Measurements from ENCODE around the gene WFDC12. TPM values are rescaled to one million over a fixed set of nuclear protein-coding genes. Genes with fewer than 3 reads are reported as not detected.

The WFDC12 gene
- total RNA-seq, 2 donors from 2014 or later: not detected

- Mint-ChIP-seq H3K36me3 (ENCODE audit: low read depth) (peaks cover 34% of the 10 kb centered on the region), H3K27me3 (no peaks in the 10 kb centered on the region), H3K27ac (peak overlapping the region; percentile 70), H3K4me1 (no peaks in the 10 kb centered on the region), H3K4me3 (no peak overlapping the region), H3K9me3 (no peaks in the 10 kb centered on the region)
- no peak for ATAC-seq (replicated peaks)
These were observed 33.8 kb downstream of the WFDC12 start for GRCh38 chr20:45090481-45090880.

GRCh38 chr20:45088247-45088646 lies 36.0 kb downstream of the WFDC12 start:
- Mint-ChIP-seq H3K4me1 (no peaks in the 10 kb centered on the region), H3K27ac (peak overlapping the region; percentile 65), H3K9me3 (no peaks in the 10 kb centered on the region), H3K36me3 (ENCODE audit: low read depth) (peaks cover 52% of the 10 kb centered on the region), H3K27me3 (no peaks in the 10 kb centered on the region), H3K4me3 (no peak overlapping the region)
- ATAC-seq (replicated peaks): no peak

- Mint-ChIP-seq H3K36me3 (ENCODE audit: low read depth) (peaks cover 57% of the 10 kb centered on the region), H3K4me3 (no peak overlapping the region), H3K9me3 (no peaks in the 10 kb centered on the region), H3K4me1 (no peaks in the 10 kb centered on the region), H3K27me3 (no peaks in the 10 kb centered on the region), H3K27ac (peak overlapping the region; percentile 65)
- ATAC-seq (replicated peaks): no peak
These were observed 36.5 kb downstream of the WFDC12 start for GRCh38 chr20:45087814-45088213.

- Mint-ChIP-seq H3K27ac (peak overlapping the region; percentile 65), H3K36me3 (ENCODE audit: low read depth) (peaks cover 62% of the 10 kb centered on the region), H3K27me3 (no peaks in the 10 kb centered on the region), H3K4me3 (no peak overlapping the region), H3K4me1 (no peaks in the 10 kb centered on the region), H3K9me3 (no peaks in the 10 kb centered on the region)
- ATAC-seq (replicated peaks): no peak
These were observed 37.0 kb downstream of the WFDC12 start for GRCh38 chr20:45087097-45087790.

- ATAC-seq (replicated peaks): no peak
- no peaks in the 10 kb centered on the region for H3K27me3 Mint-ChIP-seq
- peaks cover 71% of the 10 kb centered on the region for H3K36me3 Mint-ChIP-seq (ENCODE audit: low read depth)
- peaks cover 4% of the 10 kb centered on the region for H3K9me3 Mint-ChIP-seq
- peak overlapping the region; percentile 40 for H3K27ac Mint-ChIP-seq
- no peaks in the 10 kb centered on the region for H3K4me1 Mint-ChIP-seq
- H3K4me3 Mint-ChIP-seq: no peak overlapping the region
These were observed 38.4 kb downstream of the WFDC12 start for GRCh38 chr20:45085867-45086266.

GRCh38 chr20:45085289-45085688 lies 39.0 kb downstream of the WFDC12 start:
- Mint-ChIP-seq H3K4me1 (no peaks in the 10 kb centered on the region), H3K9me3 (peaks cover 4% of the 10 kb centered on the region), H3K27me3 (no peaks in the 10 kb centered on the region), H3K36me3 (ENCODE audit: low read depth) (peaks cover 75% of the 10 kb centered on the region), H3K27ac (peak overlapping the region; percentile 40), H3K4me3 (no peak overlapping the region)
- ATAC-seq (replicated peaks): no peak

- no peaks in the 10 kb centered on the region for H3K4me1 Mint-ChIP-seq
- no peak overlapping the region for H3K4me3 Mint-ChIP-seq
- H3K27me3 Mint-ChIP-seq: no peaks in the 10 kb centered on the region
- H3K9me3 Mint-ChIP-seq: peaks cover 4% of the 10 kb centered on the region
- peaks cover 96% of the 10 kb centered on the region for H3K36me3 Mint-ChIP-seq (ENCODE audit: low read depth)
- H3K27ac Mint-ChIP-seq: peak overlapping the region; percentile 16
- ATAC-seq (replicated peaks): no peak
These were observed 41.1 kb downstream of the WFDC12 start for GRCh38 chr20:45083127-45083526.

- Mint-ChIP-seq H3K4me1 (no peaks in the 10 kb centered on the region), H3K4me3 (no peak overlapping the region), H3K36me3 (ENCODE audit: low read depth) (peaks cover 96% of the 10 kb centered on the region), H3K27me3 (no peaks in the 10 kb centered on the region), H3K27ac (peak overlapping the region; percentile 16), H3K9me3 (peaks cover 4% of the 10 kb centered on the region)
- no peak for ATAC-seq (replicated peaks)
These were observed 41.8 kb downstream of the WFDC12 start for GRCh38 chr20:45082468-45082867.

- Mint-ChIP-seq H3K4me1 (peaks cover under 1% of the 10 kb centered on the region), H3K27me3 (no peaks in the 10 kb centered on the region), H3K36me3 (ENCODE audit: low read depth) (peaks cover 96% of the 10 kb centered on the region), H3K9me3 (peaks cover 4% of the 10 kb centered on the region), H3K4me3 (no peak overlapping the region), H3K27ac (no peak overlapping the region)
- ATAC-seq (replicated peaks): no peak
These were observed 43.2 kb downstream of the WFDC12 start for GRCh38 chr20:45080867-45081624.

GRCh38 chr20:45077559-45077958 lies 46.7 kb downstream of the WFDC12 start:
- Mint-ChIP-seq H3K27ac (no peak overlapping the region), H3K4me3 (no peak overlapping the region), H3K9me3 (peaks cover 4% of the 10 kb centered on the region), H3K27me3 (no peaks in the 10 kb centered on the region), H3K4me1 (peaks cover 10% of the 10 kb centered on the region), H3K36me3 (ENCODE audit: low read depth) (peaks cover 100% of the 10 kb centered on the region)
- ATAC-seq (replicated peaks): no peak

Other genes with a start within 250 kb of the WFDC12 start
- 100 to 1,000 TPM; 130 to 236 TPM for gene YWHAB, start 238.8 kb downstream of the WFDC12 start, total RNA-seq
- gene PABPC1L, start 214.4 kb downstream of the WFDC12 start, total RNA-seq: 10 to 100 TPM; 49.3 to 85.9 TPM
- gene TOMM34, start 164.1 kb downstream of the WFDC12 start, total RNA-seq: 10 to 100 TPM; 40.1 to 44.8 TPM
- gene STK4, start 158.0 kb downstream of the WFDC12 start, total RNA-seq: 100 to 1,000 TPM; 168 to 215 TPM
- gene KCNS1, start 23.3 kb downstream of the WFDC12 start, total RNA-seq: under 1 TPM; 0.15 to 0.24 TPM
- gene WFDC5, start 9.3 kb downstream of the WFDC12 start, total RNA-seq: 1 to 10 TPM in 1 of 2 donors, not detected in 1; 5.4 TPM
- not detected for gene PI3, start 50.4 kb upstream of the WFDC12 start, total RNA-seq
- gene SEMG1, start 82.6 kb upstream of the WFDC12 start, total RNA-seq: not detected
- gene SEMG2, start 96.9 kb upstream of the WFDC12 start, total RNA-seq: not detected
- gene SLPI, start 130.1 kb upstream of the WFDC12 start, total RNA-seq: not detected
- gene RBPJL, start 182.4 kb upstream of the WFDC12 start, total RNA-seq: not detected
- gene MATN4, start 183.8 kb upstream of the WFDC12 start, total RNA-seq: under 1 TPM; 0.11 to 0.66 TPM
- gene SDC4, start 224.0 kb upstream of the WFDC12 start, total RNA-seq: 10 to 100 TPM; 21.6 to 62.6 TPM
- 10 to 100 TPM; 29.9 to 32.9 TPM for gene SYS1, start 238.7 kb upstream of the WFDC12 start, total RNA-seq